ES-I3 (cell line): ENCODE measurements around the gene ZFHX2.

Experiments used
- H3K36me3 ChIP-seq: 2 replicates; pipeline ENCODE4 v1.6.1; 2013; ENCODE audit warnings: mild to moderate bottlenecking, low read length, control low read depth, moderate library complexity; ENCODE audit not compliant: insufficient read depth
- H3K4me1 ChIP-seq: 2 replicates; pipeline ENCODE4 v1.6.1; 2013; ENCODE audit warnings: mild to moderate bottlenecking, control low read depth, low read length; ENCODE audit not compliant: insufficient read depth
- H3K9ac ChIP-seq: 2 replicates; pipeline ENCODE4 v1.6.1; 2013; ENCODE audit warnings: low read depth, mild to moderate bottlenecking, low read length, moderate library complexity
- H3K9me3 ChIP-seq: 2 replicates; pipeline ENCODE4 v1.6.1; 2013; ENCODE audit warnings: mild to moderate bottlenecking, low read length, moderate library complexity; ENCODE audit not compliant: control insufficient read depth, insufficient read depth

ZFHX2 gene

DNA sequence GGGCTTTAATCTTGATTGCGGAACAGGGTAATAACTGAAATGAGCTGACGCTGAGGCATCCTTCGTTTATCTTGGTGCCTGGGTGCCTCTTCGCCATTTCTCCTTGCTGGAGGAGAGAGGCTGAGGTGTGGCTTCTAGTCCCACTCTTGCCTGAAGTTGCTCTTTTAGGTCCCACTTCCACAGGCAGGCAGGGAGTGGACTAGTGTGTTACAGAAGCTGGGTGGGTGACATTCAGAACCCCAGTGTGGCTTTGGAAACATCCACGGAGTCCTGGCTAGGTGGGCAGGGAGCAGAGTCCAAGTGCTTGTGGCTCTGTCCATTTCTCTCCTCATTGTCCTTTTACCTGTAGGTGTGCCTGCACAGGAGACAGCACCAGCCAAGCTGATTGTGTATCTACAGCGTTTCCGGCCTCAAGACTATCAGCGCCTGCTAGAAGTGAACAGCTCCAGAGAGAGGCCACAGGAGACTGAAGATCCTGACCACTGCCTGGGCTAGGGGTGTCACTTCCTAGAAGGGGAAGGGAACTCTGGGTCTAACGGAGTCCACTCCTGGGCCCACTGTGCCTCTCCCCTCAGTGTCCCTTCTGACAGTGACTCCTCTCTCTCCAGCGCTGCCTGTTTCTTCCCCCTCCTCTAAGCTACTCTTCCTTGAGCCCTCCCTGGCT is 6.9 kb upstream of the ZFHX2 start:
- H3K9ac ChIP-seq: no peak overlapping the region
- peaks cover 6% of the 10 kb centered on the region; the same call in 1 of the 2 replicates for H3K4me1 ChIP-seq
- H3K9me3 ChIP-seq: no peaks in the 10 kb centered on the region
- peaks cover 4% of the 10 kb centered on the region for H3K36me3 ChIP-seq

DNA sequence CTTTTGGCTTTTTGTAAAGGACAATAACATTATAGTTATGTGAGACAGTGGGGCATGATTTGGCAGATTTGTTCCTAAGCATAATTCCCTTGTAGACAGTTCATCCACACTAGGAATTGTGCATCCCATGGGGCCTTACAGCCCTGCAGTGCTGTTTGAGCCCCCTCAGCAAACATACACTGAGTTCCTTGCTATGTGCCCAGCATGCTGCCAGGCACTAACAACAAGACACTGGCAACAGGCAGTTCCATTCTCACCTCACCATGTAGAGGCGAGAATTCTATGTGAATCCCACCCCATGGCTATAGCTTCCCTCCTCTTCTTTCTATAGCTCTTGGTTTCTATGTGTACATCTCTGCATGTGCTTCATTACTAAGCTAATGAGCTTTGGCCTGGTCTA is 6.4 kb upstream of the ZFHX2 start:
- no peak overlapping the region for H3K9ac ChIP-seq
- H3K36me3 ChIP-seq: peaks cover 4% of the 10 kb centered on the region
- peaks cover 6% of the 10 kb centered on the region; the same call in 1 of the 2 replicates for H3K4me1 ChIP-seq
- H3K9me3 ChIP-seq: no peaks in the 10 kb centered on the region

DNA sequence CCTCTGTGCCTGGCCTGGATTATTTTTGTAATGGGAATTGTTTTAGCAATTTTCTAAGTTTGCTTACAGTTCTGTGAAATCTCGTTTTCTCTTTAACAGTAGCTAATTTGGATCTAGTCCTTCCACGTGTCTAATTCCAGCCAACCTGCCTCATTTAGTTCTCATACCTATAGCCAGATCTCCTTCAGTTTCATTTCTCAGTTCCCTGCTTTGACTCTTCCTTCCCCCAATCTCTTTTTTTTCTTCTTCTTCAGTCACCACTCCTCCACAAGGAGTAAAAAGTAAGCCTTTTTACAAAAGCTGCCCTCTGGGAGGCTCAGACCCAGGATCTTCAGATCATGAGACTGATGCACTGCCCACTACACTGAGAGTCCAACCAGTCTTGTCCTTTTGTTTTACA is 6.0 kb upstream of the ZFHX2 start:
- Histone ChIP-seq H3K4me1 (peaks cover 6% of the 10 kb centered on the region; the same call in 1 of the 2 replicates), H3K9me3 (no peaks in the 10 kb centered on the region), H3K36me3 (peaks cover 4% of the 10 kb centered on the region), H3K9ac (no peak overlapping the region)

DNA sequence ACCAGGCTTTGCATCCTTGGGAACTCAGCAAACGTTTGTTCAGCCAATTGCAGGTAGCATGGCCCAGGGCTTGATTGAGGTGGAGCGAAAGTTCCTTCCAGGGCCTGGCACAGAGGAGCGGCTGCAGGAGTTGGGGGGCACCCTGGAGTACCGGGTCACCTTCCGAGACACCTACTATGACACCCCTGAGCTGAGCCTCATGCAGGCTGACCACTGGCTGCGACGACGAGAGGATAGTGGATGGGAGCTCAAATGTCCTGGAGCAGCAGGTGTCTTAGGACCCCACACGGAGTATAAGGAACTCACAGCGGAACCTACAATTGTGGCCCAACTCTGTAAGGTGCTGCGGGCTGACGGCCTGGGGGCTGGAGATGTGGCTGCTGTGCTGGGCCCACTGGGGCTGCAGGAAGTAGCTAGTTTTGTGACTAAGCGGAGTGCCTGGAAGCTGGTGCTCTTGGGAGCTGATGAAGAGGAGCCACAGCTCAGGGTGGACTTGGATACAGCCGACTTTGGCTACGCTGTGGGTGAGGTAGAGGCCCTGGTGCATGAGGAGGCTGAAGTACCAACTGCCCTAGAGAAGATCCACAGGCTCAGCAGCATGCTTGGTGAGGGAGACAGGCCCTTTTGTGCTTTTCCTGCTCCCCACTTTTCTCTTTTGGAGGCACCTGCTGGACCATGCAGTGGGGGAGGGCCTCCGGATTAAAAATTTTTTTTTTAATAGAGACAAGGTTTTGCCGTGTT is 5.3 kb upstream of the ZFHX2 start:
- Histone ChIP-seq H3K9ac (peak overlapping the region; percentile 92), H3K36me3 (peaks cover 4% of the 10 kb centered on the region; the same call in 1 of the 2 replicates), H3K9me3 (no peaks in the 10 kb centered on the region), H3K4me1 (peaks cover 6% of the 10 kb centered on the region; the same call in 1 of the 2 replicates)

DNA sequence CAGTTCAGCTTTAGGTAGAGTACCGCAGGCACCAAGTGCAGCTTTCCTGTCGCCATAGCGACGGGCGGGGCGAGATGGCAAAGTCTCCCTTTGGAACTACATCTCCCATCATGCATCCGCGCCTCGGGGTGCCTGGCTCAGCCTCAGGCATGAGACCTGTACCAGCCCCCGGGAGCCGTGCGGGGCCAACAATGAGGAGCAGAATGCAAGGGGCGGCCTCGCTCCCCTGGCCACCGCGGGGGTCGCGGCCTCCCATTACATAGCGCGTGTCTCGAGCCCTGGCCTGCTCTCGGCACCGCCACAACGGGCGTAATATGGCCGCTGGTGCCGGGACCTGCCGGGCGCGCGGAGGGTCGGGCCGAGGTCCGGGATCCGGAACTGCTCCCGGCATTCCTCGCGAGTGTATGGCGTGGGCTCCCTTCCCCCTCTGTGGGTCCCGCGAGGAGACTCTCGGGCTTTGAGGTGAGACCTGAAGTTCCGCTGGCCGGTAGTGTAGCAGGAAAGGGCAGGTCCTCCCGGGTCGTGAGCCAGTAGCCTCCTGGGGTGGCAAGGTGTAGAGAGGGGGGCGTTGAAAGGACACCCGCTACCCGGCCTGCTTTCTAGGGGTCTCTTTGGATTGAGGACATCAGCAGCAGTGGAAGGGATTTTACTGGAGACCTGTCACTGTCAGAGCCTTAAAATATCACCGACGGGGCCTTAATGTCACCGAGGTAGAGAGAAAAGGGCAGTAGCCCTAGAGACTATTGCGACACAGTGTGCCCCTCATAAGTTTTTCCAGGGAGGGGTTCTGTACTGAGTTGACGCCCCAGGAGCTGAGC is 4.5 kb upstream of the ZFHX2 start, which contains the start of gene THTPA:
Gene THTPA (plus strand): TSS at position 390 of the 818 bp plus-strand sequence. CDS start 487 bp downstream, outside the sequence.
- peaks cover 4% of the 10 kb centered on the region; the same call in 1 of the 2 replicates for H3K36me3 ChIP-seq
- peak within 1 kb of the TSS; percentile 92 for H3K9ac ChIP-seq
- H3K4me1 ChIP-seq: peaks cover 6% of the 10 kb centered on the region; the same call in 1 of the 2 replicates
- no peaks in the 10 kb centered on the region for H3K9me3 ChIP-seq

DNA sequence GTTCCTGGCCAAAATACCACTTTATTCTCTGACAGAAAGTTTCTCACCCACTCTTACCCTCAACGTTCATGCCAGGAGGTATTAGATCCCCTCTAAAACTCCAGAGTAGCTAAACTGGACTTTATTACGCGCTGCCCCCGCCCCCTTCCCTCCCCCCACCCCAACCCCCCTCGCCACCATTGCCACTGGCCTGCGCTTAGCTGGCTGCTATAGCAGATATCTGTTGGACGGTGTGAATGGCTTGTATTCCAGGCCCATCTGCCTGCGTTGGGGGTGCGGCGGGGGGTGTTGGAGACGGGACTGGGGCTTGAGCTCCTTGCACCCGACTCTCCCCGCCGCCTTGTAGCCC is 3.9 kb upstream of the ZFHX2 start:
- H3K9ac ChIP-seq: peak overlapping the region; percentile 92
- peaks cover 6% of the 10 kb centered on the region; the same call in 1 of the 2 replicates for H3K4me1 ChIP-seq
- H3K9me3 ChIP-seq: no peaks in the 10 kb centered on the region
- H3K36me3 ChIP-seq: peaks cover 4% of the 10 kb centered on the region; the same call in 1 of the 2 replicates

DNA sequence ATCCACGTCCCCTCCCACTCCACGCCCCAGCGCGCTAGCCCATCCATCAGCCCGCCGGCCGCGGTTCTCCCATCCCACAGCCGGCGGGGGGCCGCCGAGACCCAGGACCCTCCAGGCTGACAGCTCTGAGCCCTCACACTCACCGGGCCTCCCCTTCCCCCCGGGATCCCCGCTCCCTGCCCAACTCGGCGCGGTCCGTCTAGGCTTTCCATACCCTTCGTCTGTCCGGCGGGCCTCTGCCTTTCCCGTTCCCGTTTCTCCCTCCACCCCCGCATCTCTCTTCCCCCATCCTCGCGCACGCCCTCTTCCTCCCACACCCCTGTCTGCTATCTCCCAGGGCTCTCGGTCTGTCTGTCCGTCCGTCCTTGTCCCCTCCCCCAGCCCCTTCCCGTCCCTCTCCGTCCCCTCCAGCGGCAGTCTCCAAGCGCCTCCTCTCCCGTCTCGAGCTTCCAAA is 726 bp downstream of the ZFHX2 start:
- peak overlapping the region; percentile 86 for H3K9ac ChIP-seq
- H3K9me3 ChIP-seq: no peaks in the 10 kb centered on the region
- no peaks in the 10 kb centered on the region for H3K36me3 ChIP-seq
- peaks cover 39% of the 10 kb centered on the region for H3K4me1 ChIP-seq

DNA sequence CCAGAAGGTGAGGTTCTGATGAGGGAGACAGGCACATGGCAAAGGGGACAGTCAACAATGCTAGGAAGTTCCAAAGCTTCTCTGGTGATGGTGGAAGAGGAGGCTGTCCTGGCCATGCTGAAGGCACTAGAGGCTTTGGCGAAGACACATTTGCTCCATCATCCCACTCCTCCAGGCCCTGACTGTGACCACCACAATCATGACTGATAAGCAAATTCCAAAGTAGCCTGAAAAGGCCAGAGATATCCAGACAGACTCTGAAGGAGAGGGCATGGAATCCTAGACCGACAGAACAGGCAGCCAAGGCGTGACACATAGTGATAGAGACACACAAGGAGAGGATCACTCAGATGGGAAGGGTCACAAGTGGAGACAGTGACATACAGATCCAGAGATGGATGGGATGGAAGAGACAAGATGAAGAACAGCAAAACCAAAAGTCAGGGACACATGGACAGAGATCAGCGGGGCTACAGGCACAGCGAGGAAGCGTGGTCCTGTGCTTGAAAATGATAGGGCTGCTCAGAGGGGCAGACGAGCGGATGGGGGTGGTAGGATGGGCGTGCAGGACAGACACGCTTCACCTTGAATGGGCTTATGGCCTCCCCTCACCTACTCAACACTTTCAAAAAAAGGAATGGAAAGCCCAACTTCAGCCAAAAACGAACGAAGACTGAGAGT is 1.3 kb downstream of the ZFHX2 start:
- no peaks in the 10 kb centered on the region for H3K9me3 ChIP-seq
- H3K9ac ChIP-seq: peak overlapping the region; percentile 86
- no peaks in the 10 kb centered on the region for H3K36me3 ChIP-seq
- H3K4me1 ChIP-seq: peaks cover 45% of the 10 kb centered on the region

DNA sequence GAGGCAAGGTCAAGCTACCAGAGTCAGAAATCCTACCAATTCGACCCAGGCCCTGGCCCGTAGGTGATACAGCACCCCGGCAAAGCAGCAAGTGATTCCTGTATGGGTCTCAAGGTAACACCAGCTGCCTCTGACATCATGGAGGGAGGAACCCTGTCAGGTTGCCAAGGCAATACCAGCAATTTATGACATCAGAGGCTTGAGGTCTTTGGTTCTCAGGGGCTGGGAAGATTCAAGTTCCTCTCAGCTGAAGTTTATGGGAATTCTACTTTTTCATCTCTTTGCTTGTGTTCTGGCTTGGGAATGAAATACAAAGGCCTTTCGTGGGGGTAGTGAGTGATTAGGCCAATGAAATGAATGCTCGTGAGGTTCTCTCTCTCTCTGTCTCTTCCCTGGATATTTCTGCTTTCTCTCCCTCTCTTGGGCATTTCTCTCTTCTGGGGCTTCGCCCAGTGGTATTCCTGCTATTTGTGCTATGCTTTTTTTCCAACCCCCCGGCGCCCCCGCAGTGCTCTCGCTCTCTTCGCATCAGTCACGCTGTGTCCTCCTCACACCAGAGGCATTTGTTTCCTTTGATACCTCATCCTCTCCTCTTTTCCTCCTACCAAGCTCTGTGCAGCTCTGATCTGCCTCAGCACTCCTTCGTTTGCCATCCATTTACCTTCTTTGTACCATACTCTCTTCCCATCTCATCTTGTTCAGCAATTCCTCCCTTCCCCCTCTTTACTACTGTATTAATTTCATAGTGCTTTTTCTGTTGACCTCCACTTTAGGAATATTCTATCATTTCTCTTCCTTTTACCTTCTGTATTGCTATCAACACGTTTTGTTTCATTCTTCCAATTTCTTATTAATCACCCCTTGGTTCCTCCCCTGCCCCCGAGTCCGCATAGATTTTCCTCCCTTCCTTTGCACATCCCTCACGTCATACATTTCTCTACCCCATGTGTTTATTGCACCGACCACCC is 2.9 kb downstream of the ZFHX2 start:
- H3K4me1 ChIP-seq: peaks cover 49% of the 10 kb centered on the region
- no peaks in the 10 kb centered on the region for H3K9me3 ChIP-seq
- H3K9ac ChIP-seq: peak overlapping the region; percentile 8; the same call in 1 of the 2 replicates
- no peaks in the 10 kb centered on the region for H3K36me3 ChIP-seq

DNA sequence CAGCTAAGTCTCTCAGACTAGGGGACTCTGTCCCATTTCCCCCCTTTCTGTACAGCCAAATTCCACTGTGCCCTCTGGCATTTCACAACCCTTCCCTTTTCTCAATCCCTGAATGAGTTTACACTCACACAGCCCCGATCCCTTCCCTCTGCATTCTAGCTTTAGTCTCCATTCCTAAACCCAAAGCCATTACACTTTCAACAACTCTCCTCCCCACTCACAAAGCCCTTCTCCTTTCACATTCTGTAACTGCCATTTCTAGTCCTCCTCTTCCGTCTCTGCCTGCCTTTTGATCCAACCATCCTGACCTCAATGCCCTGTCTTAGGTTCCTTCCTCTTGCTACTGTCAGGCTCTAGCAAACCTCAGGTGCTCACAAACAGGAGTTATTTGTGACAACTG is 3.6 kb downstream of the ZFHX2 start:
- no peaks in the 10 kb centered on the region for H3K9me3 ChIP-seq
- H3K9ac ChIP-seq: no peak overlapping the region; the same call in 1 of the 2 replicates
- peaks cover 4% of the 10 kb centered on the region; the same call in 1 of the 2 replicates for H3K36me3 ChIP-seq
- peaks cover 49% of the 10 kb centered on the region for H3K4me1 ChIP-seq

DNA sequence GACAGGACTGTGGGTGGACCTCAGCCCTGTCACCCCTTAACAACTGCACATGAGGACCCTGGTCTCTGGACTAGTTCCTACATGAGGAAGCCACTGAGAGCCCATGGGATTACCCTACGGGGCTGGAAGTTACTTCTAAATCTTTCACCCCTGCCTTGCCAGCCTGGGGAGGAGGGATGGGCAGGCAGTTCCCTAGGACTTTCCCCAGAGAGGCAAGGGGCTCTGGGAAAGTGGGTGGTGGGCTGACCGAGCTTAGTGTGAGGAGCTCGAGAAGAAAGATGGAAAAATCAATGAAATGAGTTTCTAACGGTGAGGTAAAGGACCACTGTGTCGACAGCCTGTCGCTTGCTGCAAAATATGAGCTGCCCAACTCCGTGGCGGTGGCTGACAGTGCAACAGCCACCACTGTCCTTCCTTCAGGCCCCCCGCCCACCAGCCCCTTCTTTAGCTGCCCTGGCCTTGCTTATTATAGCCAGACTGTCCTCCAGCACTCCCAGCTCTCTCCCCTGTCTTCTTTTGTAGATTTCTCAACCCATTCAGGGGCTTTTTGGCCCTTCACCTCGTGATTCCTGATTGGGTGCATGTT is 5.0 kb downstream of the ZFHX2 start:
- Histone ChIP-seq H3K36me3 (peaks cover 6% of the 10 kb centered on the region; the same call in 1 of the 2 replicates), H3K9ac (no peak overlapping the region), H3K4me1 (peaks cover 49% of the 10 kb centered on the region), H3K9me3 (no peaks in the 10 kb centered on the region)

DNA sequence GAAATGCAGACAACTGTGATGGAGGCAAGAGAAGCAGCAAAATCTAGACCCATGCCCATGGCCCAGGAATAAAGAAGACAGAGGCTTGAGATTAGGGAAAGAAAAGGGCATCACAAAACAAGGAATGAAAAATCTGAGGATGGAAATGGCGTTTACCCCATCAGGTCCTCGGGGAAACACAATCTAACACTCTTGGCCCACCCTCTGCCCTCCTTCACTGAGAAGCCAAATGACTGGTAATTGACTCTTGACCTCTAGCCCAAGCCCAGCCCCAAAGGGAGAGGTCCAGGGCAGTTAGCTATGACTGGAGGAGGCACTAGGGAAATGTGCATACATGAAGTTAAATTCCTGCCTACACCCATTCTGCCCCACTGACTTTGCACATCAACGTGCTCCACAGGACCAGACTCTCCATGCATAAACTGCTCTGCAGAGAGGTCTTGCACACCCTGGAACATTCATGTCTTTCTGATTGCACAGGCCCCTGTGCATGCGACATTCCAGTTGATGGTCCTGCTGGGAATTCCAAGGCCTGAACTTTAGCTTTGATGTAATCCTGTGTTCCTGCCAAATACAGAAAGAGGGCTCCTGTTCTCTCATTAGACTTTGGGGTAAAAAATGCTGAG is 5.7 kb downstream of the ZFHX2 start:
- H3K36me3 ChIP-seq: peaks cover 6% of the 10 kb centered on the region; the same call in 1 of the 2 replicates
- no peak overlapping the region for H3K9ac ChIP-seq
- peaks cover 49% of the 10 kb centered on the region for H3K4me1 ChIP-seq
- no peaks in the 10 kb centered on the region for H3K9me3 ChIP-seq
